HepG2 (cell line): ENCODE measurements around the gene KL.

Experiments
- AHR ChIP-seq: IDR thresholded peaks from 2 replicates; pipeline ENCODE4 v1.6.1; 2018; ENCODE audit warnings: missing genetic modification reagents, missing compliant biosample characterization
- BORCS8-MEF2B ChIP-seq: sonication (generic); formaldehyde crosslinking; IDR thresholded peaks from 2 replicates; pipeline ENCODE4 v1.8.0; 2022; ENCODE audit warnings: mild to moderate bottlenecking, missing genetic modification reagents
- CEBPB ChIP-seq: IDR thresholded peaks from 2 replicates; pipeline ENCODE4 v1.6.1; 2011; ENCODE audit warnings: low read depth, low read length, improper control_type of control experiment, borderline replicate concordance
- CEBPZ ChIP-seq: IDR thresholded peaks from 2 replicates; pipeline ENCODE4 v1.6.1; 2012; ENCODE audit warnings: low read length, improper control_type of control experiment
- CTCF ChIP-seq: sonication (generic); formaldehyde crosslinking; IDR thresholded peaks from 2 replicates; pipeline ENCODE4 v1.5.0; 2020; ENCODE audit warnings: mild to moderate bottlenecking, missing genetic modification reagents, moderate library complexity
- DNMT1 ChIP-seq: sonication (generic); formaldehyde crosslinking; IDR thresholded peaks from 2 replicates; pipeline ENCODE4 v1.5.1; 2020; ENCODE audit warnings: mild to moderate bottlenecking, missing genetic modification reagents
- EZH2 ChIP-seq: conservative IDR thresholded peaks from 2 replicates; pipeline ENCODE4 v1.6.1; 2012; ENCODE audit warnings: mild to moderate bottlenecking, low read depth, low read length, moderate library complexity
- FOXM1 ChIP-seq: sonication (generic); formaldehyde crosslinking; IDR thresholded peaks from 2 replicates; pipeline ENCODE4 v1.5.0; 2020; ENCODE audit warnings: missing genetic modification reagents
- MAX ChIP-seq: IDR thresholded peaks from 2 replicates; pipeline ENCODE4 v1.6.1; 2012; ENCODE audit warnings: inconsistent platforms
- POLR2A ChIP-seq, 2 experiments: IDR thresholded peaks; 2 replicates each; pipeline ENCODE4 v1.6.1; 2011; ENCODE audit warnings: low read depth in 2 of 2, low read length in 2 of 2, mild to moderate bottlenecking in 1 of 2, moderate library complexity in 1 of 2; ENCODE audit not compliant: insufficient read depth in 1 of 2
- SOX5 ChIP-seq: IDR thresholded peaks from 2 replicates; pipeline ENCODE4 v1.6.1; 2016; ENCODE audit warnings: borderline replicate concordance
- USF2 ChIP-seq, 2 experiments: sonication (generic) in 1 of 2; formaldehyde crosslinking in 1 of 2; IDR thresholded peaks; 2 replicates each; pipeline versions ENCODE4 v1.5.1 to v1.6.1; 2011 to 2020; ENCODE audit warnings: borderline replicate concordance in 1 of 2, low read depth in 1 of 2, low read length in 1 of 2, mild to moderate bottlenecking in 1 of 2, missing genetic modification reagents in 1 of 2, moderate library complexity in 1 of 2
- ZNF83 ChIP-seq: sonication (generic); formaldehyde crosslinking; IDR thresholded peaks from 2 replicates; pipeline ENCODE4 v1.4.0; 2020; ENCODE audit warnings: missing genetic modification reagents, mild to moderate bottlenecking, borderline replicate concordance

GRCh38 chr13:33037673-33038072 lies 21.4 kb downstream of the KL start:
- TF ChIP-seq AHR = no peak
- TF ChIP-seq CEBPZ = no peak
- no peak for TF ChIP-seq SOX5 (CRISPR knock-in tag)
- TF ChIP-seq FOXM1 = no peak
- TF ChIP-seq BORCS8-MEF2B (CRISPR knock-in tag) = no peak
- TF ChIP-seq POLR2A (IDR thresholded peaks at IDR 0.05; ENCODE audit: insufficient read depth in 1 of 2, low read depth in 2 of 2, low read length in 2 of 2) = no peak
- TF ChIP-seq DNMT1 (CRISPR knock-in tag) = no peak
- no peak for TF ChIP-seq MAX
- TF ChIP-seq CTCF (CRISPR knock-in tag) = no peak
- TF ChIP-seq ZNF83 (CRISPR knock-in tag) = no peak
- no peak for TF ChIP-seq USF2 (IDR thresholded peaks at IDR 0.05; ENCODE audit: low read depth, low read length)
- no peak for TF ChIP-seq USF2 (CRISPR knock-in tag; IDR thresholded peaks at IDR 0.05; ENCODE audit: borderline replicate concordance)
- no peak for TF ChIP-seq CEBPB
- TF ChIP-seq EZH2 = no peak
